H1 (cell line): ENCODE results near the gene SOX4. TPM values are rescaled to one million over a fixed set of nuclear protein-coding genes. Genes with fewer than 3 reads are reported as not detected.

Experiments used
- CTCF ChIA-PET: fragments of 300-600 bp; sonication (Branson Sonifier 250); formaldehyde crosslinking; loops from one replicate; lab custom pipeline; 2021; ENCODE audit not compliant: partially characterized antibody; lab: Charles Lee
- POLR2A ChIA-PET: fragments of 300-600 bp; sonication (Branson Sonifier 250); formaldehyde crosslinking; loops from one replicate; lab custom pipeline; 2021; ENCODE audit warnings: inconsistent platforms; ENCODE audit not compliant: partially characterized antibody; lab: Charles Lee
- DNase-seq, 2 experiments: peaks; one replicate each; pipeline versions ENCODE4 v3.0.0 to v3.0.0-alpha.2; 2010 to 2022; ENCODE audit warnings: low spot score in 2 of 2, low read depth in 1 of 2, mixed read lengths in 1 of 2
- FAIRE-seq: peaks from 2 replicates; lab custom pipeline; 2011; peaks lifted over from hg19 to GRCh38; lab: Jason Lieb, UNC
- H2AFZ ChIP-seq: 2 replicates; pipeline ENCODE4 v1.8.1; 2012; ENCODE audit warnings: low read length, inconsistent platforms
- H2AK5ac ChIP-seq: 2 replicates; pipeline ENCODE4 v1.6.1; 2013; ENCODE audit warnings: low read depth, low read length
- H2BK120ac ChIP-seq: replicated peaks from 2 replicates; pipeline ENCODE3; 2013; ENCODE audit warnings: low read depth, low read length, inconsistent platforms
- H2BK12ac ChIP-seq: 2 replicates; pipeline ENCODE4 v1.6.1; 2013; ENCODE audit warnings: low read depth, low read length
- H2BK15ac ChIP-seq: 2 replicates; pipeline ENCODE4 v1.6.1; 2013; ENCODE audit warnings: low read length
- H2BK20ac ChIP-seq: 2 replicates; pipeline ENCODE4 v1.6.1; 2013; ENCODE audit warnings: low read length
- H2BK5ac ChIP-seq: 2 replicates; pipeline ENCODE4 v1.6.1; 2013; ENCODE audit warnings: low read depth, low read length
- H3K14ac ChIP-seq: 2 replicates; pipeline ENCODE4 v1.6.1; 2013; ENCODE audit warnings: inconsistent platforms; ENCODE audit not compliant: insufficient read length
- H3K18ac ChIP-seq: 2 replicates; pipeline ENCODE4 v1.6.1; 2013; ENCODE audit warnings: low read length; ENCODE audit errors: extremely low read depth
- H3K23ac ChIP-seq: 2 replicates; pipeline ENCODE4 v1.6.1; 2013; ENCODE audit warnings: inconsistent platforms; ENCODE audit not compliant: insufficient read length
- H3K23me2 ChIP-seq: 2 replicates; pipeline ENCODE4 v1.6.1; 2013; ENCODE audit warnings: low read depth, low read length
- H3K27ac ChIP-seq: 2 replicates; pipeline ENCODE4 v1.6.1; 2011; ENCODE audit warnings: low read depth, low read length, inconsistent platforms
- H3K27me3 ChIP-seq, 4 experiments: replicated peaks in 1 of 4; 1 replicate in 1 of 4; 2 replicates in 3 of 4; pipeline versions ENCODE4 v1.6.1 to v1.8.1; 2011 to 2013; ENCODE audit warnings: low read length in 3 of 4, mild to moderate bottlenecking in 3 of 4, inconsistent platforms in 2 of 4, mixed read lengths in 2 of 4, moderate library complexity in 1 of 4; ENCODE audit not compliant: control insufficient read depth in 3 of 4, insufficient read depth in 3 of 4; ENCODE audit errors: extremely low read depth in 1 of 4
- H3K36me3 ChIP-seq, 4 experiments: 2 replicates each; pipeline versions ENCODE4 v1.6.1 to v1.8.1; 2011 to 2013; ENCODE audit warnings: mild to moderate bottlenecking in 4 of 4, low read length in 3 of 4, moderate library complexity in 2 of 4, control low read depth in 1 of 4, inconsistent platforms in 1 of 4; ENCODE audit not compliant: insufficient read depth in 4 of 4, control insufficient read depth in 2 of 4
- H3K4ac ChIP-seq: replicated peaks from 2 replicates; pipeline ENCODE3; 2013; ENCODE audit warnings: low read length, low read depth, mixed read lengths, inconsistent platforms; ENCODE audit not compliant: insufficient read length
- H3K4me1 ChIP-seq, 4 experiments: replicated peaks in 1 of 4; 1 replicate in 1 of 4; 2 replicates in 3 of 4; pipeline versions ENCODE4 v1.6.1 to v1.8.1; 2011 to 2013; ENCODE audit warnings: low read length in 3 of 4, inconsistent platforms in 2 of 4, mixed read lengths in 1 of 4; ENCODE audit not compliant: insufficient read depth in 4 of 4, control insufficient read depth in 3 of 4
- H3K4me2 ChIP-seq, 2 experiments: 2 replicates each; pipeline versions ENCODE4 v1.6.1 to v1.8.1; 2011 to 2013; ENCODE audit warnings: low read depth in 2 of 2, low read length in 2 of 2, control low read depth in 1 of 2, inconsistent platforms in 1 of 2, mild to moderate bottlenecking in 1 of 2; ENCODE audit not compliant: insufficient read depth in 1 of 2
- H3K4me3 ChIP-seq, 4 experiments: fragments of 200-600, 300-600 bp in 1 of 4; sonication (generic), shearing (Covaris generic), sonication (Bioruptor Twin) in 1 of 4; 2 replicates each; pipeline versions ENCODE4 v1.5.1 to v1.8.1; 2011 to 2016; ENCODE audit warnings: low read length in 4 of 4, low read depth in 3 of 4, control low read depth in 2 of 4, inconsistent platforms in 2 of 4, mild to moderate bottlenecking in 2 of 4, mixed read lengths in 1 of 4, moderate library complexity in 1 of 4; ENCODE audit not compliant: insufficient read depth in 2 of 4; ENCODE audit errors: extremely low read depth in 1 of 4
- H3K56ac ChIP-seq: replicated peaks from 2 replicates; pipeline ENCODE3; 2013; ENCODE audit warnings: low read depth, mild to moderate bottlenecking, mixed read lengths, low read length, inconsistent platforms; ENCODE audit not compliant: insufficient read length
- H3K79me1 ChIP-seq: 2 replicates; pipeline ENCODE4 v1.6.1; 2013; ENCODE audit warnings: low read depth, low read length, control low read depth
- H3K79me2 ChIP-seq, 2 experiments: 2 replicates each; pipeline versions ENCODE4 v1.6.1 to v1.8.1; 2012 to 2013; ENCODE audit warnings: low read length in 2 of 2, mild to moderate bottlenecking in 2 of 2, inconsistent platforms in 1 of 2; ENCODE audit not compliant: insufficient read depth in 2 of 2, control insufficient read depth in 1 of 2
- H3K9ac ChIP-seq, 4 experiments: replicated peaks in 1 of 4; 1 replicate in 1 of 4; 2 replicates in 3 of 4; pipeline versions ENCODE4 v1.6.1 to v1.8.1; 2011 to 2013; ENCODE audit warnings: low read depth in 3 of 4, low read length in 3 of 4, control low read depth in 2 of 4, mild to moderate bottlenecking in 2 of 4, moderate library complexity in 2 of 4, inconsistent platforms in 1 of 4; ENCODE audit errors: extremely low read depth in 1 of 4
- H3K9me3 ChIP-seq, 2 experiments: 2 replicates each; pipeline versions ENCODE4 v1.6.1 to v1.8.1; 2012 to 2013; ENCODE audit warnings: mild to moderate bottlenecking in 2 of 2, moderate library complexity in 2 of 2, control low read depth in 1 of 2, inconsistent platforms in 1 of 2, low read depth in 1 of 2, low read length in 1 of 2, mixed read lengths in 1 of 2; ENCODE audit not compliant: insufficient read depth in 2 of 2
- H4K20me1 ChIP-seq, 2 experiments: replicated peaks in 1 of 2; 2 replicates each; pipeline versions ENCODE3 to v1.8.1; 2011 to 2013; ENCODE audit warnings: inconsistent platforms in 2 of 2, low read length in 2 of 2, mild to moderate bottlenecking in 1 of 2; ENCODE audit not compliant: insufficient read depth in 2 of 2, control insufficient read depth in 1 of 2
- H4K5ac ChIP-seq: 2 replicates; pipeline ENCODE4 v1.6.1; 2013; ENCODE audit warnings: low read length, low read depth, mixed read lengths, inconsistent platforms; ENCODE audit not compliant: insufficient read length
- H4K8ac ChIP-seq: 2 replicates; pipeline ENCODE4 v1.8.0; 2013; ENCODE audit warnings: mild to moderate bottlenecking, moderate library complexity, low read length, inconsistent platforms; ENCODE audit not compliant: insufficient read depth; ENCODE audit errors: extremely low read depth
- H4K91ac ChIP-seq: replicated peaks from 2 replicates; pipeline ENCODE3; 2013; ENCODE audit warnings: low read length, mixed read lengths, inconsistent platforms; ENCODE audit not compliant: insufficient read length
- BACH1 ChIP-seq: IDR thresholded peaks from 2 replicates; pipeline ENCODE4 v1.6.1; 2012; ENCODE audit warnings: low read length, improper control_type of control experiment
- GTF2F1 ChIP-seq: IDR thresholded peaks from 2 replicates; pipeline ENCODE4 v1.6.1; 2012; ENCODE audit warnings: low read depth, low read length, improper control_type of control experiment, borderline replicate concordance
- WGBS, 2 experiments: shearing (Covaris generic) in 1 of 2; methylation state at CpG; one replicate each; pipeline versions ENCODE4 v1.1.6 to v1.1.7; 2013 to 2015; ENCODE audit warnings: low lambda C conversion rate in 2 of 2, mixed read lengths in 2 of 2, inconsistent platforms in 1 of 2, low coverage in 1 of 2, missing lambda C conversion rate in 1 of 2; ENCODE audit not compliant: insufficient replicate concordance in 2 of 2, insufficient coverage in 1 of 2, insufficient read length in 1 of 2; ENCODE audit errors: extremely low coverage in 1 of 2, missing lambda C conversion rate in 1 of 2; 5-methylcytosine and 5-hydroxymethylcytosine counted together
- polyA plus RNA-seq, 7 experiments: library from polyadenylated mRNA; depleted of rRNA in 3 of 7; stranded (reverse) in 5 of 7; unstranded in 2 of 7; fragments of >200 nt in 5 of 7; fragments of 200-250 nt in 2 of 7; gene quantifications; 1 replicate in 5 of 7; 2 replicates in 1 of 7; 4 replicates in 1 of 7; pipeline versions ENCODE4 v1.2.1 to v1.2.3, GENCODE V29; 2011 to 2013; ENCODE audit warnings: missing spikeins in 2 of 7, mixed read lengths in 2 of 7
- total RNA-seq: library from RNA; stranded (reverse); fragmentation: NEBNext Ultra II Directional; extraction: Animal tissue kit (Norgen Biotek cat#: 25700); gene quantifications from 2 replicates; pipeline ENCODE4 v1.2.1, GENCODE V29; 2021

The SOX4 gene
- total and polyA plus RNA-seq, 2 of the 8 experiments (the other 6 are each of a cell fraction or from before 2014, with no cell fraction given): 14.1 to 169 TPM

- no peak overlapping the region for H3K14ac ChIP-seq
- 10% methylated on average over 15 of the region's 15 CpGs; no CpG with 5 or more reads in 1 of the 2 experiments for WGBS, 2 experiments
- 0 out of 4 replicates have a peak, but pooled peaks cover 0 to 3% of the 10 kb centered on the region in 2 experiments for H3K9me3 ChIP-seq
- no peak overlapping the region; a peak in 1 of 7 replicates for H3K9ac ChIP-seq
- H4K5ac ChIP-seq: no peak overlapping the region
- H3K23me2 ChIP-seq: peaks cover 22% of the 10 kb centered on the region
- H3K36me3 ChIP-seq: no peaks in the 10 kb centered on the region
- DNase-seq: peak in 1 of 2 experiments; percentile 72
- H3K4ac ChIP-seq: no peak overlapping the region
- no peak overlapping the region for H3K23ac ChIP-seq
- H2BK120ac ChIP-seq: no peak overlapping the region
- H4K91ac ChIP-seq: no peak overlapping the region
- FAIRE-seq: no peak
- no peaks in the 10 kb centered on the region for H3K79me2 ChIP-seq
- H2BK12ac ChIP-seq: peak overlapping the region; percentile 77; the same call in 1 of the 2 replicates
- H3K27ac ChIP-seq: no peak overlapping the region
- H3K4me3 ChIP-seq: peak overlapping the region; percentile 50 to 90 (median 79)
- peaks cover 0 to 20% (median 4%) of the 10 kb centered on the region in 4 experiments; a peak in 5 of 7 replicates for H3K27me3 ChIP-seq
- H2AFZ ChIP-seq: peak overlapping the region; percentile 10; the same call in 1 of the 2 replicates
- TF ChIP-seq GTF2F1 (no peak), BACH1 (peak; percentile 32; the same call in 1 of the 2 replicates)
- peak overlapping the region; percentile 79; the same call in 1 of the 2 replicates for H2BK5ac ChIP-seq
- ChIA-PET CTCF (interaction anchor here (0.6 to 1.5 kb wide), 6 partner anchors 9 to 1321 kb away, joined by 3 to 5 read pairs (median 3); no protein-coding TSS in a partner anchor), POLR2A (interaction anchor here (0.9 to 4.2 kb wide), 4 partner anchors 9 to 998 kb away, joined by 3 to 32 read pairs (median 10); no protein-coding TSS in a partner anchor)
- H4K20me1 ChIP-seq: no peaks in the 10 kb centered on the region
- H3K56ac ChIP-seq: no peak overlapping the region
- no peak overlapping the region for H2AK5ac ChIP-seq
- no peak overlapping the region for H2BK20ac ChIP-seq
- no peak overlapping the region for H4K8ac ChIP-seq
- H3K4me1 ChIP-seq: peaks cover 0 to 4% (median 1%) of the 10 kb centered on the region in 4 experiments; a peak in 2 of 7 replicates
- peak overlapping the region; percentile 25; the same call in 1 of the 2 replicates for H3K18ac ChIP-seq
- H2BK15ac ChIP-seq: no peak overlapping the region
- H3K4me2 ChIP-seq: peak overlapping the region; percentile 91 to 100
- no peaks in the 10 kb centered on the region for H3K79me1 ChIP-seq
These were observed 6.8 kb upstream of the SOX4 start for GRCh38 chr6:21586740-21587178.
